Muscle of arm (tissue), 14 donors: Measurements from ENCODE around the gene SAXO1. TPM values are rescaled to one million over a fixed set of nuclear protein-coding genes. Genes with fewer than 3 reads are reported as not detected.
"Not testable (repeated sequence)": the region's sequence is repeated elsewhere in the genome, so short reads cannot be mapped to it uniquely, and the experiment has no call there.

Source experiments
- DNase-seq: peaks from one replicate; pipeline ENCODE4 v3.0.0-alpha.2; 2013
- long read RNA-seq, 11 donors: transcript quantifications; one replicate each; lab custom pipeline, GENCODE V29; 2026
- polyA plus RNA-seq, 12 donors: library from polyadenylated mRNA; unstranded; fragments of 120-200 nt; gene quantifications; one replicate each; pipeline ENCODE4 v1.2.1, GENCODE V29; 2013; ENCODE audit not compliant: insufficient read length in 12 of 12

SAXO1 gene, protein sequence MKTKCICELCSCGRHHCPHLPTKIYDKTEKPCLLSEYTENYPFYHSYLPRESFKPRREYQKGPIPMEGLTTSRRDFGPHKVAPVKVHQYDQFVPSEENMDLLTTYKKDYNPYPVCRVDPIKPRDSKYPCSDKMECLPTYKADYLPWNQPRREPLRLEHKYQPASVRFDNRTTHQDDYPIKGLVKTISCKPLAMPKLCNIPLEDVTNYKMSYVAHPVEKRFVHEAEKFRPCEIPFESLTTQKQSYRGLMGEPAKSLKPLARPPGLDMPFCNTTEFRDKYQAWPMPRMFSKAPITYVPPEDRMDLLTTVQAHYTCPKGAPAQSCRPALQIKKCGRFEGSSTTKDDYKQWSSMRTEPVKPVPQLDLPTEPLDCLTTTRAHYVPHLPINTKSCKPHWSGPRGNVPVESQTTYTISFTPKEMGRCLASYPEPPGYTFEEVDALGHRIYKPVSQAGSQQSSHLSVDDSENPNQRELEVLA
- polyA plus RNA-seq = under 1 TPM in 10 of 12 donors, not detected in 2; 0.07 to 0.24 (median 0.13) TPM
- long read RNA-seq, donor 1 = 0 reads
- long read RNA-seq, donor 2 = 0 reads
- long read RNA-seq, donor 3 = 0 reads
- long read RNA-seq, donor 4 = 0 reads
- long read RNA-seq, donor 5 = 0 reads
- long read RNA-seq, donor 6 = 0 reads
- long read RNA-seq, donor 7 = 0 reads
- long read RNA-seq, donor 8 = 0 reads
- long read RNA-seq, donor 9 = 0 reads
- long read RNA-seq, donor 10 = 0 reads
- long read RNA-seq, donor 11 = 0 reads

DNA sequence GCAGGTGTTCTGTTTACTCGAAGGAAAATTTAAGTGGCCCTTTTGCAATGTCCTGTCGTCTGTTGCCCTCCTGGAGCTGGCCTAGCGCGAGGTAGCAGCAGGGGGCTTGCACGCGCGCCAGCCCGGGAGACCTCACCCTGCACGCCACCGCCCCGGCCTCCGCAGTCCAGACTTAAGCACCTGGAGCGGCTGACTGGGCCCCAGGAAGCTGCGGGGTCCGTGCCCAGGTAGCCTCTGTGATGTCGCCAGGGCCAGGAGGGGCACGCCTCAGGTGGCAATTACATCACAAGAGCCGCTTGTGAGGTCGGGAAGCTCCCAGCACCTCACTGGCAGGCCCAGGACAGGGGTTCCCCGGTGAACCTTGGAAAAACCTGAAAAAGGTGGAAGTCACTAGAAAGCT is at the start of gene SAXO1:
SAXO1 (minus strand) TSS at position 195 of the 400 bp plus-strand sequence. CDS start 301 bp downstream, outside the sequence.
- DNase-seq = no peak

DNA sequence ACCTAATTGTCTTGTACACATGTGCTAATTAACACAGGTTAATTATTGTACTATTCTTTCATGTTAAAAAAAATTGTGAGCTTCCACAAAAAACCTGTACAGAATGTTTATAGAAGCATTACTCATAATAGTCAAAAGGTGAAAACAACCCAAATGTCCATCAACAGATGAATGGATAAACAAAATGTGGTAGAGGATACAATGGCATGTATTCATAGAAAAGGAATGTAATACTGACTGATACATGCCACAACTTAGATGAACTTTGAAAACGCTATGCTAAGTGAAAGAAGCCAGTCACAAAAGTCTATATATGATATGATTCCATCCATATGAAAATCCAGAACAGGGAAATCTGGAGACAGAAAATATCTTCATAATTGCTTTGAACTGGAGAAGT is 41.8 kb upstream of the SAXO1 start:
- DNase-seq = no peak

DNA sequence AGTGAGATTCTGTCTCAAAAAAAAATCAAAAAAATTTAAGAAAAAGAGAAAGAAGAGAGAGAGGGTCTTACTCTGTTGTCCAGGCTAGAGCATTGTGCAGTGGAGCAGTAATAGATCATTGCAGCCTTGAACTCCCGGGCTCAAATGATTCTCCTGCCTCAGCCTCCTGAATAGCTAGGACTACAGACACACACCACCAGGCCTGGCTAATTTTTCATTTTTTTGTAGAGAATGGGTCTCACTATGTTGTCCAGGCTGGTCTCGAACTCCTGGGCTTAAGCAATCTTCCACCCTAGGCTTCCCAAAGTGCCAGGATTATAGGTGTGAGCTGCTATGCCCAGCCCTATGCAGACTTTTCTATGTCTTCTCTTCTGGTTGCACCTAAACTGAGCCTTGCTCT is 41.2 kb upstream of the SAXO1 start:
- no peak for DNase-seq

GRCh38 chr9:19057033-19057432 is 24.0 kb upstream of the SAXO1 start:
- no peak for DNase-seq

DNA sequence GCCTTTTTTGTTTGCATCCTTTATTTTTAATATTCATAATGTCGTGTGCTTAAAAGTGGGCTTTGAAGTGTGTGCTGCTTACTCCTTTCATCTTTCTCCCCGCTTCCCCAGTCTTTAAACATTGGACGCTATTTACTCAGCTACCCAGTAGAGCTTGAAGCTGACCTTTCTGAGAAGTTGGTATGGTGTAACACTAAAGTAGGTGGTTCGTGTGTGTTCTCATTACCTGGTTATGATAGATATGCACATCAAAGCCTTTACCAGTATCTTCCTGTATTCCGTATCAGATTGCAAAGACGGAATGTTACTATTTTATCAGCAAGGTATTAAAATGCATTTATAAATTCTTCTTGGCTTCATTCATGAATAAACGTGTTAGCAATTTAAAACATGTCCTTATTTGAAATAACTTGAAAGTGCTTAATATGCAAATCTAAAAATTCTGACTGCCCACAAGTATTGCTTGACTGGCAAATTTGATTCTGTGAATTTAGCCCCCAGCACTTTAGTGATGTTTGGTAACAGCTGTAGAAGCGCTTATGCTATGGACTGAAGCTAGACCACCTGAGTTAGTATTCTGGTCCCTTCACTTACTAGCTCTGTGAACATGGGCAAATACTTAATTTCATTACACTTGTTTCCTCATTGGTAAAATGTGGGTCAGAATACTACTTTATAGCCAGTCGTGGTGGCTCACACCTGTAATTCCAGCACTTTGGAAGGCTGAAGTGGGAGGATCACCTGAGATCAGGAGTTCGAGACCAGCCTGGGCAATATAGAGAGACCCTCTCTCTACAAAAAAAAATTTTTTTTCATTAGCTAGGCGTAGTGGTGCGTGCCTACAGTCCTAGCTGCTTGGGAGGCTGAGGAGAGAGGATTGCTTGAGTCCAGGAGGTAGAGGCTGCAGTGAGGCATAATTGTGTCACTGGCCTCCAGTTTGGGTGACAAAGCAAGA is 17.9 kb upstream of the SAXO1 start:
- no peak for DNase-seq

- no peak for DNase-seq
These were observed 17.1 kb upstream of the SAXO1 start for GRCh38 chr9:19049917-19050636.

- DNase-seq = peak; percentile 93
These were observed 16.2 kb upstream of the SAXO1 start, which contains the start of gene RRAGA for GRCh38 chr9:19048966-19049916. Gene RRAGA (plus strand): TSS chr9:19049427. CDS start chr9:19049660, 233 bp downstream.

DNA sequence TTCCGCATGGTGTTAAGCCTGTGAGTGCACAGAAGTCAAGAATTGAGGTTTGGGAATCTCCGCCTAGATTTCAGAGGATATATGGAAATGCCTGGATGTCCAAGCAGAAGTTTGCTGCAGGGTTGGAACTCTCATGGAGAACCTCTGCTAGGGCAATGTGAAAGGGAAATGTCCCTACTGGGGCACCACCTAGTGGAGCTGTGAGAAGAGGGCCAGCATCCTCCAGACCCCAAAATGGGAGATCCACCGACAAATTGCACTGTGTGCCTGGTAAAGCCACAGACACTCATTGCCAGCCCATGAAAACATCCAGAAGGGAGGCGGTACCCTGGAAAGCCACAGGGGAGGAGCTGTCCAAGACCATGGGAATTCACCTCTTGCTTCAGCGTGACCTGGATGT is 3.6 kb upstream of the SAXO1 start:
- no peak for DNase-seq

- no peak for DNase-seq
These were observed 603 bp downstream of the SAXO1 start for GRCh38 chr9:19032406-19032805.

DNA sequence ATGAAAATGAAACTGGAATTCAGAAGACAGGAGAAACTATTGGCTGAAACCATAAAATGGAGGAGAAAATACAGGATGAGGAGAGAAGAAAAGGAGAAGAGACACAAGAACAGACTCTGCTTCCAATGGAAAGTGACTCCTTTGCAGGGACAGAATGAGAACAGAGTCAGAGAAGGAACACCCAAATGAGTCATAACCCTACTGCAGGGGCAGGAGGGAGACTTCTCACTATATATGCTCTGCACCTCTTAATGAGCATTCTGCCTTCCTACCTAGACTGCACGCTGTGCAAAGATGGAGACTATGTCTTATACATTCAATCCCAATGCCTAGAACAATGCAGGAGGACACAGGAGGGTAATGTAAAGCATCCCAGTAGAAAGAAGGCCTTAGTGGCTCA is 2.1 kb downstream of the SAXO1 start:
- no peak for DNase-seq

DNA sequence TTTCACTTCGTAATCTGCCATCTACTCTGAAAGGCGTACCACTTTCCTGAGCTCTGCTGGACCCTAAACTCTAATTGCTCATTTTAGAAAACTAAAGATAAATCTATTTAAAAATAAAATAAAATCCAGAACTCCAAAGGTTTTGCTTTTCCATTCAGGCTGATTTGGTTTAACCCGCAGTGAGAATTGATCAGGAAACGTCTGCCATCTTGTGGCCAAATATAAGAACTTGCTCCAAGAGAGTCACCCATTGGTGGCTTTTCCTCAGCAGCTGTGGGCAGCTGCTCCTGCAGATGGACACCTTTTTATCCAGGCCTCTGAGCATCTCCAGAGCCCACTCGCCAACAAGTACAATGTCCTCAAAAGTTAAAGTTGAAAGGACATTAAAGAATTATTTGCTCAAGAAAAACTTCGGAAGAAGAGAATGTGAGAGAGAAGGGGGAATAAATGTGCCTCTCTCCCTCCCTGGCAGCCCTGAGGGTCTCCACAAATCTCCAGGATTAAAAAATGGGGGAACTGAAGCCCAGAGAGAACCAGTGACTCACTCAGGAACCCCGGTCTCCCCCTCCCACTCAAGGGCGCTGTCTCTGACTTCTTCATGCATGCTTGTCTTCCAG is 4.1 kb downstream of the SAXO1 start:
- peak; percentile 79 for DNase-seq

DNA sequence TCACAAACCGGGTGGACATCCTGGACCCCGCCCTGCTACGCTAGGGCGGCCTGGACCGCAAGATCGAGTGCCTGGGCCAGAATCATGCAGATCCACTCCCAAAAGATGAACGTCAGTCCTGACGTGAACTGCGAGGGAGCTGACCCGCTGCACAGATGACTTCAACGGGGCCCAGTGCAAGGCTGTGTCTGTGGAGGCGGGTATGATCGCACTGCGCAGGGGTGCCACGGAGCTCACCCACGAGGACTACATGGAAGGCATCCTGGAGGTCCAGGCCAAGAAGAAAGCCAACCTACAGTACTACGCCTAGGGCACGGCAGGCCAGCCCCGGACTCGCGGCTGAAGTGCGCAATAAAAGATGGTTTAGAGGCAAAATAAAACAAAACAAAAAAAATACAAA is 5.2 kb downstream of the SAXO1 start:
- DNase-seq = no peak

DNA sequence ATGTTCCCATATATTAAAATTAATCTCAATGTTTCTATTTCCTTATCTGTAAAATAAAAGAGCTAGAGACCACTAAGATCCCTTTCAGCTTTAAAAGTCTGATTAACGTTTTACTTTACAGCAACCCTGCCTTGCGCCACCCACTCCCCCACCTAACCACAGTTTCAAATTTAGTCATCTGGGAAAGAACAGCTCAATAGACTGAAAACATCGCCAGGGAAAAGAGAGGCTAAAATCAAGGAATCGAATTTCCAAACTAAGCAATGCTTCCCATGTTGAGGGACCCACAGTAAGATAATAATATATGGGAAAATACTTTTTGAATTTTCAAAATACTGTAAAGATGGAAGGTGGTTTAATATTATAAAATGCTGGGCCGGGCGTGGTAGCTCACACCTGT is 6.6 kb downstream of the SAXO1 start:
- DNase-seq = no peak

DNA sequence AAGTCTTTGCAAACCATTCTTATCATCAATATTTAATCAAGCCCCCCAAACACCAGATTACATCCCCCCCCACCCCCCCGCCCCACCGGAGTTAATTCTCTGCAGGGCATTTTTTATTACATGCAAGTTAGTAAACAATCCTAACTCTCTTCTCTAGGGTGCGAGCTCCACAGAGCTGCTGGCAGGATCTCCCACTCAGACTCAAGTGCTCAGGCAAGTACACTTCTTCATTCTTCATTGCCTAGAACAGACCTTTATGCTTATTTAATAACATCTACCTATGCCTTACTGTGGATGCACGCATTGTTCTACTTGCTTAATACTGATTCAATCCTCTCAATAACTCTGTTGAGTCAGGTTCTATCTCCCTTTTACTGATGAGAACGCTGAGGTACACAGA is 9.9 kb downstream of the SAXO1 start:
- DNase-seq = no peak

DNA sequence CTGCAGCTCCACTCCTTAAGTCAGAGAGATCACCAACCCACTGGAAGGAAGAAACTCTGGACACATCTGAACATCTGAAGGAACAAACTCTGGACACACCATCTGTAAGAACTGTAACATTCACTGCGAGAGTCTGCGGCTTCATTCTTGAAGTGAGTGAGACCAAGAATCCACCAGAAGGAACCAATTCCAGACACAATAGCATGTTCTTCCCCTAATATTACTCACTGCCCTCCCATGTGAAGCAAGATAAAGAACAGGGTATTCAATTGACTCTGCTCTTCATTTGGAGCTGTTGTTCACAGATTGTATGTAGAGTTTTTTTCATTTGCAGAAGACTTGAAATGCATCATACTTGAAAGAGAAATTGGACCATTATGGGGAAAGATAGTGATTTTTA is 10.8 kb downstream of the SAXO1 start:
- no peak for DNase-seq

GRCh38 chr9:19021649-19022048 is 11.4 kb downstream of the SAXO1 start:
- not testable (repeated sequence) for DNase-seq

DNA sequence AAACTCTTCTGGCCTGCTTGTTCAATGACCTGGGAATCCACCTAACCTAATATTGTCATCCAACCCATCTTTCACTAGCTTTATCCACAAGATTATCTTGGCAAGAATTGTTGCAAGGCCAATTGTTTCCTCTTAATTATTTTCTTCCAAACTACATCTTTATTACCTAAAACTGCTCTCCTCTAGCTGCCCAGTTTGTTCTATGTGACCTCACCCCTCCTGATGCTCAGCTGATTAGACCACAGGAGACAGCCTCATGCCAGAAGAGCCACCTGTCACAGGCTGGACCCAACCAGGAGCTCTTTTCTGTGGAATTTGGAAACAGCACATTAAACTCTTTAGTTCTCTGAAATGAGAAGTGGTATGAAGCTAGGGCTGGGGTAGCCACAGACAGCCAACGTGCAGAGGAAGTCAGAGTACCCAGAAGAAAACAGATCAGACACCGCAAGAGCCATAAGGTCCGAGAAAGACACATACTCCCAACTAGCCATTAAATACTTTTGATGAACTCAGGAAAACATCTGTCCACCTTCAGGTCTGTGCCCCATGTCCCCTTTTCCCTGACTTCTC is 12.0 kb downstream of the SAXO1 start:
- DNase-seq = no peak

DNA sequence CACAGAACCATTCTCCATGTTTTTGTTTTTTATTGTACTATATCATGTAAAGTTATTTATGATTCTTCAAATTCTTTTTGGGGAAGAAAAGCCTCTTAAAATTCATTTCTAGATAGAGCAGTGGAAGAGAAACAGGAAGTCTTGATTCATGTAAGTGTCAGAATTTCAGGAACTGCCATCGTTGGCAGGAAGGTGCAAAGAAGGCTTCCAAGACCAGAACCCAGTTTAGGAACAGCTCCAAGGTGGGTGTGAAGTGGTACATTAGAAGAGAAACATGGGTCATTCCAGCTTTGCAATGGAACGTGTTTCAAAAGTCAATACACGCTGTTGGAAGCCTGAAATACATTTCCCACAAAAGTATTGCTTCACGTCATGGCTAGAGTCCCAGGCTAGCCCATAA is 14.8 kb downstream of the SAXO1 start:
- no peak for DNase-seq

GRCh38 chr9:19009391-19009965 is 23.5 kb downstream of the SAXO1 start:
- peak; percentile 62 for DNase-seq
